OCI-LY7 (cell line): ENCODE results near the gene PRIM2. TPM values are rescaled to one million over a fixed set of nuclear protein-coding genes. Genes with fewer than 3 reads are reported as not detected.
A peak's percentile ranks its signal among the peaks of the same experiment; 100 is the strongest.
"Not testable (repeated sequence)": the region's sequence is repeated elsewhere in the genome, so short reads cannot be mapped to it uniquely, and the experiment has no call there.

Experiments used
- BruUV-seq: library from RNA; stranded (reverse); fragments of 400-500 nt; replicated peaks from 2 replicates; lab custom pipeline; 2021; lab: Mats Ljungman, UMichigan
- CTCF ChIA-PET: fragments of 300-600 bp; sonication (Branson Sonifier 250); formaldehyde crosslinking; loops from one replicate; lab custom pipeline; 2022; ENCODE audit warnings: antibody characterized with exemption; ENCODE audit not compliant: unreplicated experiment; lab: Charles Lee
- POLR2A ChIA-PET: fragments of 300-600 bp; sonication (Branson Sonifier 250); formaldehyde crosslinking; loops from one replicate; lab custom pipeline; 2022; ENCODE audit warnings: antibody characterized with exemption; lab: Charles Lee
- DNase-seq: peaks from one replicate; pipeline ENCODE4 v3.0.0-alpha.2; 2015; ENCODE audit warnings: low spot score
- H2AFZ ChIP-seq: fragments of 200-600 bp; sonication (generic), shearing (Covaris generic); 2 replicates; pipeline ENCODE4 v1.6.1; 2014; ENCODE audit warnings: mild to moderate bottlenecking, antibody characterized with exemption, low read length, moderate library complexity
- H3K27ac ChIP-seq: fragments of 200-600 bp; sonication (generic); 2 replicates; pipeline ENCODE4 v1.5.1; 2014; ENCODE audit warnings: mixed run types, low read depth, mild to moderate bottlenecking, moderate library complexity, low read length, inconsistent platforms; ENCODE audit not compliant: poor library complexity, severe bottlenecking
- H3K36me3 ChIP-seq: fragments of 200-600 bp; sonication (generic); 2 replicates; pipeline ENCODE4 v1.6.1; 2014; ENCODE audit warnings: mild to moderate bottlenecking, antibody characterized with exemption, low read length, moderate library complexity, mixed read lengths; ENCODE audit not compliant: insufficient read depth
- H3K4me1 ChIP-seq: fragments of 200-600 bp; sonication (generic); 2 replicates; pipeline ENCODE4 v1.5.1; 2014; ENCODE audit warnings: mild to moderate bottlenecking, low read length; ENCODE audit not compliant: insufficient read depth, poor library complexity, severe bottlenecking
- H3K4me2 ChIP-seq: fragments of 200-600 bp; sonication (generic); 2 replicates; pipeline ENCODE4 v1.6.1; 2014; ENCODE audit warnings: mild to moderate bottlenecking, low read length
- H3K4me3 ChIP-seq: fragments of 200-600 bp; sonication (generic); 2 replicates; pipeline ENCODE4 v1.5.1; 2014; ENCODE audit warnings: mild to moderate bottlenecking, low read depth, low read length; ENCODE audit not compliant: poor library complexity, severe bottlenecking
- H3K79me2 ChIP-seq: fragments of 200-600 bp; sonication (generic); 2 replicates; pipeline ENCODE4 v1.6.1; 2016; ENCODE audit warnings: low read depth, mild to moderate bottlenecking, low read length, moderate library complexity, mixed read lengths; ENCODE audit not compliant: insufficient read depth
- H3K9me2 ChIP-seq: fragments of 200-600 bp; sonication (generic); 2 replicates; pipeline ENCODE4 v1.6.1; 2016; ENCODE audit warnings: mild to moderate bottlenecking, low read length, mixed read lengths; ENCODE audit not compliant: insufficient read depth
- H3K9me3 ChIP-seq: fragments of 200-600 bp; sonication (generic); 2 replicates; pipeline ENCODE4 v1.6.1; 2014; ENCODE audit warnings: mild to moderate bottlenecking, mixed run types, low read length, mixed read lengths
- H4K20me1 ChIP-seq: fragments of 200-600 bp; sonication (generic); 2 replicates; pipeline ENCODE4 v1.6.1; 2014; ENCODE audit warnings: mild to moderate bottlenecking, antibody characterized with exemption, low read length, moderate library complexity, mixed read lengths; ENCODE audit not compliant: insufficient read depth
- CTCF ChIP-seq: fragments of 200-600 bp; sonication (generic); conservative IDR thresholded peaks from 2 replicates; pipeline ENCODE4 v1.5.1; 2014; ENCODE audit warnings: mild to moderate bottlenecking, antibody characterized with exemption, low read length, moderate library complexity, mixed read lengths
- intact Hi-C: fragments of 100-400 bp; cut with micrococcal nuclease; formaldehyde crosslinking; loops from one replicate; pipeline ENCODE4 v1.10.0; 2022; ENCODE audit not compliant: unreplicated experiment
- total RNA-seq, 2 experiments: library from RNA; depleted of rRNA in 1 of 2; stranded (reverse); fragments of >200 nt in 1 of 2; shearing (Covaris generic) in 1 of 2; gene quantifications; 2 replicates each; pipeline ENCODE4 v1.2.3, GENCODE V29; 2014 to 2022

The PRIM2 gene
- total RNA-seq, 2 experiments from 2014 or later: 28.6 to 41.4 TPM

GRCh38 chr6:57532660-57533059 lies 215.2 kb downstream of the PRIM2 start:
- H3K9me3 ChIP-seq, H2AFZ ChIP-seq, H3K79me2 ChIP-seq, H3K9me2 ChIP-seq, POLR2A ChIA-PET, H3K4me3 ChIP-seq, H3K4me1 ChIP-seq, BruUV-seq, DNase-seq, H3K4me2 ChIP-seq, H3K36me3 ChIP-seq, intact Hi-C loops, H3K27ac ChIP-seq, H4K20me1 ChIP-seq, CTCF ChIA-PET: not testable (repeated sequence)

- H2AFZ ChIP-seq, DNase-seq, H3K4me1 ChIP-seq, H4K20me1 ChIP-seq, H3K27ac ChIP-seq, H3K4me3 ChIP-seq, BruUV-seq, H3K9me3 ChIP-seq, H3K4me2 ChIP-seq, CTCF ChIA-PET, intact Hi-C loops, H3K9me2 ChIP-seq, H3K79me2 ChIP-seq, POLR2A ChIA-PET, H3K36me3 ChIP-seq: not testable (repeated sequence)
Measured at GRCh38 chr6:57535121-57535520, 217.7 kb downstream of the PRIM2 start.

DNA sequence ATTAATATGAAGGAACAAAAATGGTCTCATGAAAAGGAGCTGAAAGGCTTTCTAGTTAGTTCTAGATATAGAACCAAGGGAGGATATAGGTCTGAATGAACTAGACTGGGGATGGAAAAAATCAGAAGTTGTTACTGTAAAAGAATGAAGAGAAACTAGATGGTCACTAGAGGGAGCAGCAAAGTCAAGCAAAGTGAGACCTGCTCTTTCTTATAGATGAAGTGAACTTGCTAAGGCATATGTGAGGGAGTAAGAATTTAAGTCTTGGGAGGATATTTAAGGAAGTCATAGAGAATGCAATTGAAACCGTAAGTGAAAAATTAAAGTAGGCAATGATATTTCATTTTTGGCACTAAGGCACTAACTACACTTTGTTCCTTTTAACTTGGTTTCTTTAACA lies 218.6 kb downstream of the PRIM2 start:
- H3K79me2 ChIP-seq, BruUV-seq, POLR2A ChIA-PET: not testable (repeated sequence)

GRCh38 chr6:57537916-57538315 lies 220.5 kb downstream of the PRIM2 start:
- intact Hi-C loops, H3K4me3 ChIP-seq: not testable (repeated sequence)

More for the DNA sequence above, 218.6 kb downstream of the PRIM2 start:
- H2AFZ ChIP-seq, H3K36me3 ChIP-seq, H3K4me1 ChIP-seq, CTCF ChIA-PET, intact Hi-C loops, H3K4me3 ChIP-seq, H3K27ac ChIP-seq, H3K4me2 ChIP-seq, H4K20me1 ChIP-seq, H3K9me2 ChIP-seq, H3K9me3 ChIP-seq: not testable (repeated sequence)
- DNase-seq: peak; percentile 27
- TF ChIP-seq CTCF: peak; percentile 58

DNA sequence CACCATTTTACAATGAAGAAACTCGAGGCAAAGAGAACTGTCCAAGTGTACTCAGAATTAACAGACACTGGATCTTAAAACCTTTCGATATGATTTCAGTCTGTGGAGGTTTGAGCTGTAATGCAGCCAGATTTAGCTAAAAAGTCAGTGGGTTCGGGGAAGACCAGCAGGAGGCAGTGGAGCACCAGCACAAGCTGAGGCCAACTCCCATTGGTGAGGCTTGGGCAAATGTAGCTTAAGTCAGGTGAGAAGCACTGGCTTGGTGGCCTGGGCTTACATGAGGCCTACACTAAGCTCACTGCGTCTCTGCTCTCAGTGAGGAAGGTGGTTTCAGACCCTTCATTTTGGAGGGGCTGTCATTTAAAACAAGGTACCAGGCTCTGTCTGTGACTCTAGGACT lies 234.5 kb downstream of the PRIM2 start:
- POLR2A ChIA-PET, H3K4me3 ChIP-seq, DNase-seq, H3K4me1 ChIP-seq, H3K36me3 ChIP-seq, H4K20me1 ChIP-seq, H2AFZ ChIP-seq, BruUV-seq, intact Hi-C loops, H3K79me2 ChIP-seq, H3K9me2 ChIP-seq, H3K27ac ChIP-seq, CTCF ChIA-PET, H3K4me2 ChIP-seq, H3K9me3 ChIP-seq: not testable (repeated sequence)

More at GRCh38 chr6:57537916-57538315, 220.5 kb downstream of the PRIM2 start:
- H3K9me3 ChIP-seq, H3K27ac ChIP-seq, BruUV-seq, H3K36me3 ChIP-seq, H3K4me2 ChIP-seq, H3K79me2 ChIP-seq, H3K4me1 ChIP-seq, H2AFZ ChIP-seq, DNase-seq, POLR2A ChIA-PET, CTCF ChIA-PET, H4K20me1 ChIP-seq, H3K9me2 ChIP-seq: not testable (repeated sequence)

- POLR2A ChIA-PET, intact Hi-C loops, H3K79me2 ChIP-seq, H3K9me2 ChIP-seq, H3K4me1 ChIP-seq, BruUV-seq, H4K20me1 ChIP-seq, H3K4me2 ChIP-seq, H3K27ac ChIP-seq, H3K36me3 ChIP-seq, CTCF ChIA-PET, H3K4me3 ChIP-seq, H2AFZ ChIP-seq, H3K9me3 ChIP-seq, DNase-seq: not testable (repeated sequence)
Measured at GRCh38 chr6:57557855-57558254, 240.4 kb downstream of the PRIM2 start.
